CD1c-positive myeloid dendritic cell (primary cell): ENCODE data around the gene PACS2.
A peak's percentile ranks its signal among the peaks of the same experiment; 100 is the strongest.
"Not testable (repeated sequence)": the region's sequence is repeated elsewhere in the genome, so short reads cannot be mapped to it uniquely, and the experiment has no call there.

Source experiments
- DNase-seq: peaks from one replicate; pipeline ENCODE4 v3.0.0-alpha.2; 2016; ENCODE audit errors: extremely low spot score

Gene PACS2

DNA sequence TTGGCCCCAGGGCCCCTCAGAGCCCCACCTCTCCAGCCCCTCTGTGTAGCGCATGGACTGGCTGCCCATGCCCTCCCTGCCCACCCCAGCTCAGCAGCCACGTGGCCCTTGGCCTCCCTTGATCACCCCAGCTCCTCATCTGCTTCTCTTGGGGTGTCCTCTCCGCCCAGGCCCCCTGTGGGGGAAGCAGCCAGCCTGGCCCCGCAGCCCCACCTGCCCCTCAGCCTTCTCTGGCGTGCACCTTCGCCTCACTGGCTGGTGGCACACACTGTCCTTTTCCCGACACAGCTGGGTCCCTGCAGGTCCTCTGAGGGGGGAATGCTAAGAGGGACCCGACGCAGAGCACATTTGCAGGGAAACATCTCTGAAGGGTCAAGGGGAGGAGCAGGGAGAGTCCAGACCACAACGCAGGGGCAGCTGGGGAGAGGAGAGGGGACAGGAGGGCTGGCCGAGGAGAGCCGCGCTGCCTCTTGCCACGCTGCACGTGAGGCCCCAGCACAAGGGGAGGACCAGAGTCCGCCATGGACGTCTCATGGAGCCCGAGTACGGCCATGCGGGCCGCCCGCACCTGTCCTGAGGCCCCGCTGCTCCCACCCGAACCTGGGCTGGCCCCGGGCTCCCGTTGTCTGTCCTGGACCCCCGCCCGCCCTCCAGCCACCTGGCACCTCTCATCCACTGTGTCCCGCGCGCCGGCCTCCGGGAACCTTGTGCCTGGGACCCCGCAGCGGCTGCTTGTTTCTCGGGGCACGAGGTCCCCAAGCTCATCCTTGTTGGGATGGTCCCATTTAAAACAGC, 36.1 kb downstream of the PACS2 start:
- no peak for DNase-seq

DNA sequence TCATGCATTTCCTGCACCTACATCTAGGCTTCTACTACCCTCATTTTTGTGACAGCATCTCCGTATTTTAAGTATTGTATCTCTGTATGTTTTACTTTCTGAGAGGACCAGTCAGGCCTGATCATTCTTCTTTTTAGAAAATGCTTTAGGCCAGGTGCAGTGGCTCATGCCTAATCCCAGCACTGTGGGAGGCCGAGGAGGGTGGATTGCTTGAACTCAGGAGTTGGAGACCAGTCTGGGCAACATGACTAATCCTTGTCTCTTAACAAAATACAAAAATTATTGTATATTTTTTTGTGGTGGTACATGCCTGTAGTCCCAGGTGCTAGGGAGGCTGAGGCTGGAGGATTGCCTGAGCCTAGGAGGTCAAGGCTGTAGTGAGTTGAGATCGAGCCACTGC, 36.9 kb downstream of the PACS2 start:
- no peak for DNase-seq

DNA sequence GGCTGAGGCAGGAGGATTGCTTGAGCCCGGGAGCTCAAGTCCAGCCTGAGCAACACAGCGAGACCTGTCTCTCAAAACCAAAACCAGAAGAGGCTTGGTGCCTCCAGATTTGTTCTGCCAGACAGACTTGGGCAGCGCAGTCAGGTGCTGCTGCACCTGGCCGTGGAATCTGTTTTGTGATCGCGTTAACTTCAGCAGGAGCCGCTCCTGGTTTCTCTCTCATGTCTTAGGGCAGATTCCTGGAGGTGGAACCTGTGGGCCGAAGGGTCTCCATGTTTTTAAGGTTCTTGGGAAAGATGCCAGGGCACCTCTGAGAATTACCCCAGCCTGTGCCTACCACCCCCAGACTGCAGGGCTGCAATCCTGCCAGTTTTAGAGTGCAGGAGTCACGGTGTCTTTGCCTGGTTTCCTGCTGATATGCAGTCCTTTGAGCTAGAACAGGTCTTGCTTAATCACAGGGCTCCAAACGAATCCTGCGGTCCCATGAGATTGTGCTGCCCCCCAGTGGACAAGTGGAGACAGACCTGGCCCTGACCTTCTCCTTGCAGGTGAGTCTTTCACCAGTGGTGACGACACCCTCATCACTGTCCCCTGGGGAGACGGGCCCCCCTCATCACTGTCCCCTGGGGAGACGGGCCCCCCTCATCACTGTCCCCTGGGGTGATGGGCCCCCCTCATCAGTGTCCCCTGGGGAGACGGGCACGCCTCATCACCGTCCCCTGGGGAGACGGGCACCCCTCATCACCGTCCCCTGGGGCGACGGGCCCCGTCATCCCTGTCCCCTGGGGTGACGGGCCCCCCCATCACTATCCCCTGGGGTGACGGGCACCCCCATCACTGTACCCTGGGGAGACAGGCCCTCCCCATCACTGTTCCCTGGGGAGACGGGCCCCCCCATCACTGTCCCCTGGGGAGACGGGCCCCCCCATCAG, 37.6 kb downstream of the PACS2 start:
- DNase-seq, result peak; percentile 91

DNA sequence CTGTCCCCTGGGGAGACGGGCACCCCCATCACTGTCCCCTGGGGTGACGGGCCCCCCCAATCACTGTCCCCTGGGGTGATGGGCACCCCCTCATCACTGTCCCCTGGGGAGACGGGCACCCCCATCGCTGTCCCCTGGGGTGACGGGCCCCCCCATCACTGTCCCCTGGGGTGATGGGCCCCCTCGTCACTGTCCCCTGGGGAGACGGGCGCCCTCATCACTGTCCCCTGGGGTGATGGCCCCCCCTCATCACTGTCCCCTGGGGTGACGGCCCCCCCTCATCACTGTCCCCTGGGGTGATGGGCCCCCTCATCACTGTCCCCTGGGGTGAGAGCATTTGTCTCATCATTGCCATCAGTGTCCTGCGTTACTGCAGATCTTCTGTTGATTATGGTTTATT, 38.6 kb downstream of the PACS2 start:
- DNase-seq, result no peak

DNA sequence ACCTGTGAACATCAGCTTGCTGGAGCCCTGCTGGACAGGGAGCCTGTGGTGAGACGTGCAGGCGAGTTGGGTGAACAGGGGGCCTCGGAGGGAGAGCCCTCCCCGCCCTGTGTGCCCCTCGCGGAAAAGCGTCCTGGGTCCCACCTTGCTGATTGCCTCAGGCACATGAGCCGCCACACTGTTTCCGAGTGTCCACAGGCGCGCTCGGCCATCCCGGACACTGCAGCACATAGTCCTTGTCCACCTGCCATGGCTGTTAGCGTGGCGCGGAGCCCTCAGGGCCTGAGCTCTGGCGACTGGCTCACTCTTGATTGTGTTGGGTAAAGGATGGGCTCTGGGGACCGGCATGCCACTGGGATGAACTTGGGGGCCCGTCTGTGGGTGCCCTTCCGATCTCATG, 40.0 kb downstream of the PACS2 start:
- no peak for DNase-seq

DNA sequence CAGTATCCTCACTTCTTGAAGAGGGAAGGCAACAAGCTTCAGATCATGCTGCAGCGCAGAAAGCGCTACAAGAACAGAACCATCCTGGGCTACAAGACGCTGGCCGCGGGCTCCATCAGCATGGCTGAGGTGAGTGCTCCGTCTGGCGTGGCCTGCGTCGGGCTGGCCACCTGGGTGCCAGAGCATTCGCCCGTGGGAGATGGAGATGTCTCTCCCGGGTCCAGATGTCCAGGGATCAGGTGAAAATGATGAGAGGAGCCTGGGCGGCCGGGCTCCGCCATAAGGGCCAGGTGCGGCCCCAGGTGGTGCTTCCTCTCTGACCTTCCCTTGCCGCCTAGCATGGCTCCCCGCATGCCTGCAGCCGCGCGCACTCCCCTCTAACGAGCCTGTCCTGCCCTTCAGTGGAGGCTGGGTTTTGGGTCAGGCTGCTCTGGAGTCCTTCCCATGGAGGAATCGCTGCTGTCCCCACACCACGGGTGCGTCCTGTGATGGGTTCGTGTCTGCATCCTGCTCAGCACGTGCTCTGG, 40.6 kb downstream of the PACS2 start:
- no peak for DNase-seq

DNA sequence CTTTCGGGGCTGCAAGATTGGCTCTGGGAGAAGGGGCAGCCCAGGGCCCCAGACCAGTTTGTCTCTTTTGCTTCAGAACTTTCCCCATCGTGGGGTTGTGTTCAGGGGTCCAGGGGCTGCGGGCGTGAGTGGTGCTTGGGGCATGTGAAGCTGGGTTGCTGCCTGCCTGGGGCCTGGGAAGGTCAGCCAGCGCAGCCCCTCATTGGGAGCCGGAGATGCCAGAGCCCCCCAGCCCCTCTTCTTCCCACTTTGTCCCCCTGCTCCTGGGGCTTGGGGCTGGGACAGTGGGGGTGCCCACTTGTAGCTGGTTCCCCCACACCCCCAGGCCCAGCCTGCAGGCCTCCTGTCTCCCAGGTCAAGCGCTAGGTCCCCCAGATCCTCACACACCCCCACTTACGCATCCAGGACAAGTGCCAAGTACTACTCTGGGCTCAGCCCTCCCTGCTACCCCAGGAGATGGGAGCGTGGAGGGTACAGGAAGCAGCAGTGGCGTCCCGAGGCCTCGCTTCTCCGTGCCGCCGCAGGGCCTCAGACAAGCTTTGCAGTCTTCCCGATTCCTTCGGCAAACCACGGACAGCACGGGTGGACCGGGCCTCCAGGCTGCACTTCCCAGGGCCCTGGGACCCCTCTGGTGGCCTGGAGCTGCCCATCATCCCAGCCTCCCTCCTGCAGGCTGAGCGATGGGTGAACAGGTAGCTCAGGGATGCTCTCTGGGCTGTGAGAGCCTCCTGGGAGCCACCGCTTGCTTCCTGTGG, 41.5 kb downstream of the PACS2 start:
- DNase-seq, result no peak

DNA sequence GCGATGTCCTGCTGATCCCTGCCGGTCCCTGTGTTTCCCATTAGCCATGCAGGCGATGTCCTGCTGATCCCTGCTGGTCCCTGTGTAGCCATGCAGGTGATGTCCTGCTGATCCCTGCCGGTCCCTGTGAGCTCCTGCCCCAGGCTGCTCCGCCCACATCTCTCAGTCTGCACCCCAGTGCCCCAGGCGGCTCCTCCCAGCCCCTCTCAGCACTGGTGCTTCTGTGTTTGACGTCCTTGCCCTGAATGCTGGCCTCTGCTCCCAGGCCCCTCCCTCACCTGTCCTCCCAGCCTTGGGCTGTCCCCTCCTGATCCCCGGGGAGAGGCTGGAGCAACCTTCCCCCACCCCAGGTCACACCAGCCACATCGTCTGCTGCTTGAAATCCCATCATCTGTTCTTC, 42.4 kb downstream of the PACS2 start:
- DNase-seq, result no peak

DNA sequence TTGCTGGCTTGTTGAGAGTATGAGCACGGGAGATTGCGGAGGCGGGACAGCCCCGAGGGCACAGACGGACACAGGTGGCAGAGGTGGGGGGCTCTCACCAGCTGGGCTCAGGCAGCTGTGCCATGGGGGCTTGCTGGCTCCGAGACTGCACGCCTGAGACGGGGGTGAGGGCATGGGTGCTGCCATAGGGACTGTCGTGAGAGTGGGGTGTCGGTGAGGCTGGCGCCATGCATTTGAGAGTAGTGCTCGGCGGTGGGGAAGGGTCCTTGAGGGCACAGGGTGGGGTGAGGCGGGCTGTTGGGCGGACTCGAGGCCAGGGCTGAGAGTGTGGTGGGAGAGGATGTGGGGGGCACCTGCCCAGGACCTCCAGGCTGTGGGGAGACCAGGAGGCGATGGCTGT, 43.1 kb downstream of the PACS2 start:
- DNase-seq, result no peak

DNA sequence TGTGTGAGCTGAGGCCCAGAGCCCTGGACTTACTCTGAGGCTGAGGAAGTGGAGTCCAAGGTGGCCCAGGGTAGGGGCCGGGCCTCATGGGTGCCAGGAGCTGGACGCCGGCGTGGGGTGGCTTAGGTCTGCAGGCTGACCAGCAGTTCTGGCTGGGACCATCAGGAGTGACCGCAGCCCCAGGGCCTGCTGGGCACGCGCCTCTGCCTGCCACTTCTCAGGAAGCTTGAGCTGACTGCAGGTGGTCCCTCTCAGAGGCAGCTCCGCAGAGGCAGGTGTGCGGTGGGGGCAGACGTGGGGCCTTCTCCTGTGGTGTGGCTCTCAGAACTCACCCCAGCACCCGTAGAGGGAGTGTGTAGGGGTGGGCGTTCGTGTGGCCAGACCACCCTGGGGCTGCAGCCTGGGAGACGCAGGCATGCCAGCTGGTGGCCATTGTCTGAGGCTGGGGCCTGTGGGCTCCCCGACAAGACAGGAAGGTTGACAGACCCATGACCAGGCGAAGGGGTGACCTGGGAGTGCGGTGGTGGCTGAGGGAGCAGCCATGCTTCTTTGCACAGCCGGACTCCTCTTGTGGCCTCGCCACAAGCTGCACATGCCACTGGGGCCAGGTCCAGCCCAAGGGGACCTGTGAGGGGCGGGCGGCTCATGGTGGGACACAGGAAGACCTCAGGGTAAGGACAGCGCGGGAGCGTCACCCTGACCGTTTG, 43.7 kb downstream of the PACS2 start:
- no peak for DNase-seq

DNA sequence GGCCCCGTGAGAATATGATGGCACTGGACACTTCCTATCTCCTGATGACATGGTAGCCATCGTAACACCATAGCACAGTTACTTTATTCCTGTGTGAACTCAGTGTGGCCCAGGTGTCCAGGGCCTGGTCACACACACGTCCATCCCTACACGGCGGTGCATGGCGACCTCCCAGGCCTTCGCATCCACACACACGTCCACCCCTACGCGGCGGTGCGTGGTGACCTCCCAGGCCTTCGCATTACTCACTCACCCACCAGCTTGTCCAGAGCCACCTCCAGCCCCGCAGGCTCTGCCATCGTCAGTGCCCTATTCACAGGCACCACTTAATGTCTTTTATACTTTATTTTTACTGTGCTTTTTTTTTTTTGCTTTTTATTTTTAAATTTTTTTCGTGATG, 44.4 kb downstream of the PACS2 start:
- DNase-seq, result no peak

DNA sequence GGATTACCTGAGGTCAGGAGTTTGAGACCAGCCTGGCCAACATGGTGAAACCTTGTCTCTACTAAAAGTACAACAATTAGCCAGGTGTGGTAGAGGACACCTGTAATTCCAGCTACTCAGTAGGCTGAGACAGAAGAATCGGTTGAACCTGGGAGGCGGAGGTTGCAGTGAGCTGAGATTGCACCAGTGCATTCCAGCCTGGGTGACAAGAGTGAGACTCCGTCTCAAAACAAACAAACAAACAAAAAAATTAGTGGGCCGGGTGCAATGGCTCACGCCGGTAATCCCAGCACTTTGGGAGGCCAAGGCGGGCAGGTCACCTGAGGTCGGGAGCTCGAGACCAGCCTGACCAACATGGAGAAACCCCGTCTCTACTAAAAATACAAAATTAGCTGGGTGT, 46.9 kb downstream of the PACS2 start:
- not testable (repeated sequence) for DNase-seq

DNA sequence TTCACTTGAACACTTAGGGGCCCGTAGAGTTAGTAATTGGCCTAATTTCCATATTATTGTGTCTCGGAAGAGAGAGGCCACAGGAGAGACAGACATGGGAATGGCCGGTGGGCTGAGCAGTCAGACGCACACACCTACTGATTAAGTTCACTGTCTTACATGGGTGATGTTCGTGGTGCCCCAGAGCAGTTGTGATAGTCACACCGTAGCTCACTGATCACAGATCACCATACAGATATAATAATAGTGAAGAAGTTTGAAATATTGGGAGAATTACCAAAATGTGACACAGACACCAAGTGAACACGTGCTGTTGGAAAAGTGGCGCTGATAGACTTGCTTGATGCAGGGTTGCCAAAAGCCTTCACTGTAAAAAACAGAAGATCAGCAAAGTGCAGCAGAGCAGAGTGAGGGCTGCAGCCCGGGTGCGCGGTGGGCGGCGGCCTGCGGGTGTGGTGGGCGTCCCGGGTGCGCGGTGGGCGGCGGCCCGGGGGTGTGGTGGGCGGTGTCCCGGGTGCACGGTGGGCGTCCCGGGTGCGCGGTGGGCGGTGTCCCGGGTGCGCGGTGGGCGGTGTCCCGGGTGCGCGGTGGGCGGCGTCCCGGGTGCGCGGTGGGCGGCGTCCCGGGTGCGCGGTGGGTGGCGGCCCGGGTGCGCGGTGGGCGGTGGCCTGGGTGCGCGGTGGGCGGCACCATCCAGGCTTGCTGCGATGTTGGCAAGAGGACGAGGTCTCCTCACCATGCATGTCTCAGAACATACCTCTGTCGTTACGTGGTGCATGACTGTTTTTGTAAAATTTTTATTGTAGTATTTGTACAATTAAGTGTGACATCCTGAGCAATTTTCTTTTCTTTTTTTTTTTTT, 49.5 kb downstream of the PACS2 start:
- DNase-seq, result peak; percentile 4

DNA sequence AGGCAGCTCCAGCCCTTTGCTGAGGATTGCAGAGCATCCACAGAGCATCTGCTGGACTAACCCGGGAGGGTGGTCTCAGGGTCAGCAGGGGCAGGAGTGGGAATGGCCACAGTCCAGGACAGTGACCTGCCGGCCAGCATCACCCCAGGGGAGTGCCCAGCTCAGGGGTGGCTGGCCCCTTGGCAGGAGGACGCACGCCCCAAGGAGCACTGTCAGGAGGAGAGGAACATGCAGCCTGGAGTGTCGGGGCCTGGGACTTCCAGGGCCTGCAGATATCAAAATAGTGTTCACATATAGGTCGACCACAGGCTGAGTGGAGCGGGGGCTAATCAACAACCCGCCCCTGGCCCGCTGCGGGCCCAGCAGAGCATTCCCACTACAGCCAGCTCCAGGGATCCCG, 50.6 kb downstream of the PACS2 start:
- DNase-seq, result no peak

DNA sequence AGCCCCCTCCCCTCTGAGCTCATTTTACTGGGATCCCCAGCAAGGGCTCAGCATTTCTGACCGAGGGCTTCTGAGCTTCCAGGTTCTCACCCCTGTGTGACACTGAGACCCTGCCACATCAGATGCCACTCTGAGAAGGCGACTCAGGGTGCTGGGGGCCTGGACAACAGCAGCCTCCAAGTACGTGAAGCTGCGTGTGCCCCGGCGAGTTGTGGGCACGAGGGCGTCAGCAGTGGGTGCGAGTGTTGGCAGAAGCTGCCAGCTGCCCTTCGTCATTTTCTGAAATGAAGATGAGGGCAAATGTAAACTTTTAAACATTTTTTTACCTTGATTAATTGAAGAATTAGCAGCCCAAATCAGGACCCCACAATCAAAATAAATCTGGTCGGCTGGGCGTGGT, 51.1 kb downstream of the PACS2 start:
- no peak for DNase-seq

DNA sequence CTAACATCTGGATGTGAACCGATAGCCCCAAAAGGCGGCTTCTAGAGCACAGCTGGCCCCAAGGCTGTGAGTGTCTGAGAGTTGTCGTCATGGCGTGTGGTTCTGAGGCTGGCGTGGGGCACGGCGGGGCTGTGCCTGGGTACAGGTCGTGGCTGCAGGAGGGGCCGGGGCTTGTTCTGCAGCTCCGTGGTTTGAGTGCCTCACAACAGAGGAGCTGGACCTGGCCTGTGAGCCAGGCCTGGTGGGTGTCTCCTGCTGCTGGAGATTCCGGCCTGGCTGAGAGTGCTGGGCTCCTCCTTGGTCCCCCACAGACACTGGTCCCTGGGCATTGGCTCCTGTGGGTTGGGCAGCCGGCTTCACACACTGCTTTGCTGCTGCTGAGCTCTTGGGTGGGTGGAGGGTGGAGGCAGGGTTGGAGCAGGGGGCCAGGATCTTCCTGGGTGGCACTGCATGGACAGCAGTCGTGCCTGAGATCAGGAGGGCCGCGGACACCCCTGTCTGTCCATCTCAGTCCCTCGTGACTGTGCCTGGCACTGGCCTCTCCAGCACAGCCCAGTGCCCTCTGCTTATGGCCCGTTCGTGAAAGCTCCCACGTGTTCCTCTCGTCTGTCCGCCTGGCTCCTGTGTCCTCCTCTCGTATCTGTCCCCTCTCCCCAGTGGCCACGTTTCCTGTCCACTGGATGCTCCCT, 52.0 kb downstream of the PACS2 start:
- no peak for DNase-seq

DNA sequence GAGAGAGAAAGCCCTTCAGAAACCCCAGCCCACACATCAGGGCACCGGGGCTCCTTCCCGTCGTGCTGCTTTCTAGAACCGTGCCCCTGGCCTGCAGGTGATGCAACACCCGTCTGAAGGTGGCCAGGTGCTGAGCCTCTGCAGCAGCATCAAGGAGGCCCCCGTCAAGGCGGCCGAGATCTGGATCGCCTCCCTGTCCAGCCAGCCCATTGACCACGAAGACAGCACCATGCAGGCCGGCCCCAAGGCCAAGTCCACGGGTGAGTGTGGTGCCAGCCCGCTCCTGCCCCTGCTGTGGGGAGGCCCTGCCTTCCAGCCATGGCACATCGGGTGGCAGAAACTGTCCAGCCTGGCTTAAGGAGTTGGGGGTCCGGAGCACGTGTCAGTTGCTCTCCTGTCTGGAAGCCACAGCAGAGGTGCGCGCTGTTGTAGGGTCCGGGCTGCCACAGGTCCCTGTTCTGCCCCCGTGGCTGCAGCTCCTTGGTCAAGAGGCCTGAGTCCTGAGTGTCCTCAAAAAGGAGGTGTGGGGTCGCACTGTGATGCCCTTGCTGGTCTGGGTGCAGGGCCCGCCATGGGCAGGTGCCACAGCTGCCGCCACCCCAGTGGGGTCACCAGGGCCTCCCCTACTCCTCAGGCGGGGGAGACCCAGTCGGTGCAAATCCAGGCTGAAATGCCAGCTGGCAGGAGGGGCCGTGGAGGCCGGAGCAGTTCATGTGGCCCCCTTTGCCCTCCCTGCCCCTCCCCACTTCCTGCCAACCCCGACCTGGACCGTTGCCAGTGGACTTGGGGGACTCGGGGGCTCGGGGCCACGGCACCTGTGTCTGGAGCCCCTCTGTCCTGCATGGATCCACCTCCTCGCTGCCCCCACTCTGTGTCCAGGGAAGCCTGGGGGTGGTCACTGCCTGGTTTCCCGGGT, 52.8 kb downstream of the PACS2 start:
- no peak for DNase-seq

DNA sequence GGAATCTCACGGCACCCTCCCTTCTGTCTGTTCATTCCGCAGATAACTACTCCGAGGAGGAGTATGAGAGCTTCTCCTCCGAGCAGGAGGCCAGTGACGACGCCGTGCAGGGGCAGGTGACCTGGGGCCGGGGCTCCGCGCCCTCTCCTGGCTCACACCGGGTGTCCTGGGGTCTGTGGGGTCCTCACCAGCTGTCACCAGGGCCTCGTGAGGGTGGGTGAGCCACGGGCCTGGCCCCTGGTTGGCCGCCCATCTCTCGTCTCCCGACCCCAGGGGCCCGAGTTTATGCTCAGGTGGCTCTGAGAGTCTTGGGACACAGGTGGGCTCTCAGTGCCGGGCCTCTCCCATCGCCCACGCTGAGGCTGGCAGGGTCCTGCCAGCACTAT, 53.5 kb downstream of the PACS2 start:
- no peak for DNase-seq

DNA sequence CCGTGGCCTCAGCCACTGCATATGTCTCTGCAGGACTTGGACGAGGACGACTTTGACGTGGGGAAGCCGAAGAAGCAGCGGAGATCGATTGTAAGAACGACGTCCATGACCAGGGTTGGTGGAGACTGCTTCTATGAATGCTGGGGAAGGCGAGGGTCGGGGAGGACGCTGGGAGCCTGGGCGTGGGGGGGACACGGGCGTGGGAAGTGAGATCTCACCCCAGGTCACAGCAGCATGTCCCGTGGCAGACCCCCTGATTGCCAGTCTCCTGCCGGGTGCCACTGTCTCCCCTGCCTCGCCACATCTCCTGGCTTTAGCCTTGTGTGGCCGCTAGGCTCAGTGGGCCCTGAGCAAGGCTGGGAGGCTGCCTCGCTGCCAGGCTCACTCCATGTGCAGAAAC, 53.9 kb downstream of the PACS2 start:
- DNase-seq, result no peak
